ENCODE measurements around the gene LHFPL3.

DNA sequence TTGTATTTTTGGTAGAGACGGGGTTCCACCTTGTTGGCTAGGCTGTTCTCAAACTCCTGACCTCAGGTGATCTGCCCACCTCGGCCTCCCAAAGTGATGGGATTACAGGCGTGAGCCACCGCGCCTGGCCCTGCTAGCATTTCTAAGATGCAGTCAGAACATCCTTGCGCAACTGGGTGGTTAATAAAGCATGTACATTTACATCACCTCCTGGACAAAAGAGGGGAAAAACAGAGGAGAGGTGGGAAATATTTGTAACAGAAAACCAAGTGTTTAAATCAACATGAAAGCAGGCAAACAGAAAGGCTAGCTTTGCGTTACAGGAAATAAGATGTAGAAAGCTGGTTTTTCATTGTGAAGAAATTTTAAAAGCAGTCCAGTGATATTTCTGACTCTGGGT, 464.7 kb downstream of the LHFPL3 start:
- TF ChIP-seq, protein P1, sequence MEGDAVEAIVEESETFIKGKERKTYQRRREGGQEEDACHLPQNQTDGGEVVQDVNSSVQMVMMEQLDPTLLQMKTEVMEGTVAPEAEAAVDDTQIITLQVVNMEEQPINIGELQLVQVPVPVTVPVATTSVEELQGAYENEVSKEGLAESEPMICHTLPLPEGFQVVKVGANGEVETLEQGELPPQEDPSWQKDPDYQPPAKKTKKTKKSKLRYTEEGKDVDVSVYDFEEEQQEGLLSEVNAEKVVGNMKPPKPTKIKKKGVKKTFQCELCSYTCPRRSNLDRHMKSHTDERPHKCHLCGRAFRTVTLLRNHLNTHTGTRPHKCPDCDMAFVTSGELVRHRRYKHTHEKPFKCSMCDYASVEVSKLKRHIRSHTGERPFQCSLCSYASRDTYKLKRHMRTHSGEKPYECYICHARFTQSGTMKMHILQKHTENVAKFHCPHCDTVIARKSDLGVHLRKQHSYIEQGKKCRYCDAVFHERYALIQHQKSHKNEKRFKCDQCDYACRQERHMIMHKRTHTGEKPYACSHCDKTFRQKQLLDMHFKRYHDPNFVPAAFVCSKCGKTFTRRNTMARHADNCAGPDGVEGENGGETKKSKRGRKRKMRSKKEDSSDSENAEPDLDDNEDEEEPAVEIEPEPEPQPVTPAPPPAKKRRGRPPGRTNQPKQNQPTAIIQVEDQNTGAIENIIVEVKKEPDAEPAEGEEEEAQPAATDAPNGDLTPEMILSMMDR (IDR thresholded peaks at IDR 0.05), result no peak
- no peak for TF ChIP-seq POLR2A (IDR thresholded peaks at IDR 0.05)

Data from right lobe of liver (tissue), 4 donors.